IMR-90 (cell line): ENCODE data around the gene PRRG1.

Source experiments
- BHLHE40 ChIP-seq: fragments of 150-350 bp; IDR thresholded peaks from 2 replicates; pipeline ENCODE4 v1.6.1; 2016; ENCODE audit warnings: mild to moderate bottlenecking, low read depth, low read length
- CHD1 ChIP-seq: IDR thresholded peaks from 2 replicates; pipeline ENCODE4 v1.6.1; 2012; ENCODE audit warnings: low read depth, low read length, improper control_type of control experiment
- FOS ChIP-seq: fragments of 150-350 bp; IDR thresholded peaks from 2 replicates; pipeline ENCODE4 v1.6.1; 2016; ENCODE audit warnings: low read depth, low read length
- MAFK ChIP-seq: IDR thresholded peaks from 2 replicates; pipeline ENCODE4 v1.6.1; 2012; ENCODE audit warnings: low read depth, low read length, improper control_type of control experiment
- POLR2A ChIP-seq: IDR thresholded peaks from 2 replicates; pipeline ENCODE4 v1.6.1; 2012; ENCODE audit warnings: mild to moderate bottlenecking, low read depth, low read length
- RAD21 ChIP-seq: IDR thresholded peaks from 2 replicates; pipeline ENCODE4 v1.6.1; 2012; ENCODE audit warnings: low read length, improper control_type of control experiment
- RCOR1 ChIP-seq: IDR thresholded peaks from 2 replicates; pipeline ENCODE4 v1.6.1; 2012; ENCODE audit warnings: mild to moderate bottlenecking, low read length, improper control_type of control experiment; ENCODE audit not compliant: insufficient replicate concordance
- RFX5 ChIP-seq: IDR thresholded peaks from 2 replicates; pipeline ENCODE4 v1.8.0; 2012; ENCODE audit warnings: low read depth, mild to moderate bottlenecking, low read length, moderate library complexity
- SMC3 ChIP-seq: fragments of 150-350 bp; IDR thresholded peaks from 2 replicates; pipeline ENCODE4 v1.6.1; 2016; ENCODE audit warnings: low read depth, mild to moderate bottlenecking, antibody characterized with exemption, low read length, moderate library complexity
- TF ChIP-seq, protein P1 (sequence below): conservative IDR thresholded peaks from 2 replicates; pipeline ENCODE4 v1.5.1; 2012; ENCODE audit warnings: mild to moderate bottlenecking, low read depth, low read length, improper control_type of control experiment

DNA sequence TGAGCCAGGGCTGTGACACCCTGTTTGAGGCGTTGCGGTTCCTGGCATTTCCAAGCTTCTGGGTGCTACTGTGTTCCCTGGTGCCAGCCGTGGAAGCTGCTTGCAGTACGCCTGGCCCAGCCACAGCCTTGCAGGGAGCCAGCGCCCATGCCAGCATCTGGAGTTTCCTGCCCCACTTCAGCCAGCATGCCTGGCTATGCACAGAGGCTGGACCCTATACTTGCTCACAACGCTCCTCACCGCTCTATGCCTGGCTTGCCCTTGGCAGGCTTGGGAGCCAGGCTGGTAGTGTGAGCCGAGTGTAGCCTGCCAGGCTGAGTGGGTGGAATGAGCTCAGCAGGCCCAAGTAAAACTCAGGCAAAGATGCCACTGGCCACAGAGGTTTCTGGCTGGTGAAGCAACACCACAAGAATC is 22.4 kb downstream of the PRRG1 start:
- TF ChIP-seq, protein P1, sequence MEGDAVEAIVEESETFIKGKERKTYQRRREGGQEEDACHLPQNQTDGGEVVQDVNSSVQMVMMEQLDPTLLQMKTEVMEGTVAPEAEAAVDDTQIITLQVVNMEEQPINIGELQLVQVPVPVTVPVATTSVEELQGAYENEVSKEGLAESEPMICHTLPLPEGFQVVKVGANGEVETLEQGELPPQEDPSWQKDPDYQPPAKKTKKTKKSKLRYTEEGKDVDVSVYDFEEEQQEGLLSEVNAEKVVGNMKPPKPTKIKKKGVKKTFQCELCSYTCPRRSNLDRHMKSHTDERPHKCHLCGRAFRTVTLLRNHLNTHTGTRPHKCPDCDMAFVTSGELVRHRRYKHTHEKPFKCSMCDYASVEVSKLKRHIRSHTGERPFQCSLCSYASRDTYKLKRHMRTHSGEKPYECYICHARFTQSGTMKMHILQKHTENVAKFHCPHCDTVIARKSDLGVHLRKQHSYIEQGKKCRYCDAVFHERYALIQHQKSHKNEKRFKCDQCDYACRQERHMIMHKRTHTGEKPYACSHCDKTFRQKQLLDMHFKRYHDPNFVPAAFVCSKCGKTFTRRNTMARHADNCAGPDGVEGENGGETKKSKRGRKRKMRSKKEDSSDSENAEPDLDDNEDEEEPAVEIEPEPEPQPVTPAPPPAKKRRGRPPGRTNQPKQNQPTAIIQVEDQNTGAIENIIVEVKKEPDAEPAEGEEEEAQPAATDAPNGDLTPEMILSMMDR = no peak
- TF ChIP-seq RCOR1 (no peak), POLR2A (no peak), CHD1 (no peak), FOS (no peak), BHLHE40 (no peak), RFX5 (no peak), RAD21 (no peak), MAFK (no peak), SMC3 (no peak)
